HG03469 (cell line): ENCODE data around the gene ZBTB18.

Experiments used
- ATAC-seq: cut with Tn5 transposase; IDR thresholded peaks from one replicate; pipeline ENCODE4 v1.9.1; 2021; ENCODE audit warnings: mild to moderate bottlenecking, moderate library complexity, moderate number of reproducible peaks; ENCODE audit not compliant: unreplicated experiment

ZBTB18 gene

DNA sequence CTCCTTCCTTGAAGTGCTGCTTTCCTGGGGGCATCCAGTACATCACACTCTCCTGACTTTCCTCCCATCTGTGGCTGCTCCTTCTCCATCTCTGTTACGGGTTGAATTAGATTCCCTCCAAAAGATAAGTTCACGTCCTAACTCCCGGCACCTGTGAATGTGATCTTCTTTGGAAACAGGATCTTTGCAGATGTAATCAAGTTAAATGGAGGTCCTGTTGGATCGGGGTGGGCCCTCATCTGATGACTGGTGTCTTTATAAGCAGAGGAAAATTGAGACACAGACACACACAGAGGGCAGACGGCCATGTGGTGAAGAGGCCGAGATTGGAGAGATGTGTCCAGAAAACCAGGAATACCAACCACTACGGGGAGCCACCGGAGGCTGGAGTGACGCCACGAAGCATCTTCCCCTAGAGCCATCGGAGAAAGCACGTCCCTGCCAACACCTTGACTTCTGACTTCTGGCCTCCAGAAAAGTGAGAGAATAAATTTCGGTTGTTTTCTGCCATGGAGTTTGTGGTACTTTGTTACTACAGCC lies 36.0 kb downstream of the ZBTB18 start:
- ATAC-seq = no peak

DNA sequence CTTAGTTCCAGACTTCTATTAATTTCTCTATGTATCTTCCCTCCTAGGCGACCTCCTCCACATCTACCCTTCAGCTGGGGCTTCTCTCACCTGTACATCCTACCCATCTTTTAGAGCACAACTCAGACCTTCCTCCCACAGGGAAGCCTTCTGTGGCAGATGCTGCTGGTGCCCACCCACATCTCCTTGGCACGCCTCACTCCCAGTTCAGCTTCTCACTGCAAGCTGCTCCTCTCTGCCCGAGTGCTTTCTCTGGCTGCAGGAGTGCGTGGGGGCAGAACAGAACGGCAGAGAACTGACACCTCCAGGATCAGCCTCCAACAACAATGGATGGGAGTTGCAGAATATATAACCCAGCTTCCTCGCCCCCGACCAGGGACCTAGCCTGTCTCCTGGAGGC lies 36.5 kb downstream of the ZBTB18 start:
- ATAC-seq = no peak

DNA sequence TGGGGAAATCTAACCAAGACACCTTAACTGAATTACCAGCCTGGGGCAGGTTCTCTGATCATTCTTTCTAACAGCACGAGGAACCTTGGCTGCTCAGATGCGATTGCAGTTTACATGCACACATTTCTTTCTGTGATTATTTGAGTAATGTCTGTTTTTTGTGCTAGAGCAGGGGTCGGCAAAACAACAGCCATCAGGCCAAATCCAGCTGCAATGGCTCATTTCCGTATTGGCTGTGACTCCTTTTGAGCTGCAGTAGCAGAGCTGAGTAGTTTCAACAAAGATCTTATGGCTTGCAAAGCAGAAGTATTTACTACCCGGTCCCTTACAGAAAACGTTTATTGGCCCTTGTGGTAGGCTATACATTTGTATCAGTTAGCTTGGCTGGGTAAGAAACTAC lies 37.1 kb downstream of the ZBTB18 start:
- ATAC-seq = no peak

DNA sequence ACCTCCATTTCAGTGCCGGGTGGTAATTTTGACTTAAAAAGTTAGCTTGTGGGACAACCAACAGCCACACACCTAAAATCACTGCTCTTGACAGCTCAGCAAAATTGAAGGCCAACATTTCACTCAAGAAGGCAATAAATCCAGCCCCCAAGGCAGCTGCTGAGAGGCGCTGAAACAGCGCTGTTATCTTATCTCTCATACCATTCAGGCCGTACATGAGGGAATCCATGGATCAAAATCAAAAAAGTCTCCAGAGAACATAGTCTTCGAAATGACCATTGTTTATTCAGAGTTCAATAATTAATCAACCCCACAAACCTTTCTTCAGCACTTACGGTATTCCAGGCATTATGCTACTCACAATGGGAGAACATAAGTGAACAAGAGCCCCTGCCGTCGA lies 38.5 kb downstream of the ZBTB18 start:
- no peak for ATAC-seq

DNA sequence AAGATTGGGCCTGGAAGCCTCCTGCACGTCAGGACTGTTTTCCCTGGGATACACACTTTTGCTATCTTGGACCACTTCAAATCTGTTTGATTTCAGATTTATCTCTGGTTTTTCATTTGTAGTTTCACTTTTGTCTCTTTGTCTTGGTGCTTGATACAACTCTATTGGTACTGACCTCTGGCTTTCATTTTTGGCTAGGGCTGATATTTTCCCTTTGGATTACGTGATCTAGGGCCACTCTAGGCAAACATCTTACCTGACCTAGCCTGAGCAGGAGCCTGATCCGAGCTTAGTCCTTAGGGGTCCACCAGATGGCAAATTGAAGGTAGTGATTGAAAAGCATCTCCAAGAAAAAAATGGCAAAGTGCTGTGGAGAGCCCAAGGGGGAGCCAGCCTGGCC lies 39.6 kb downstream of the ZBTB18 start:
- no peak for ATAC-seq

DNA sequence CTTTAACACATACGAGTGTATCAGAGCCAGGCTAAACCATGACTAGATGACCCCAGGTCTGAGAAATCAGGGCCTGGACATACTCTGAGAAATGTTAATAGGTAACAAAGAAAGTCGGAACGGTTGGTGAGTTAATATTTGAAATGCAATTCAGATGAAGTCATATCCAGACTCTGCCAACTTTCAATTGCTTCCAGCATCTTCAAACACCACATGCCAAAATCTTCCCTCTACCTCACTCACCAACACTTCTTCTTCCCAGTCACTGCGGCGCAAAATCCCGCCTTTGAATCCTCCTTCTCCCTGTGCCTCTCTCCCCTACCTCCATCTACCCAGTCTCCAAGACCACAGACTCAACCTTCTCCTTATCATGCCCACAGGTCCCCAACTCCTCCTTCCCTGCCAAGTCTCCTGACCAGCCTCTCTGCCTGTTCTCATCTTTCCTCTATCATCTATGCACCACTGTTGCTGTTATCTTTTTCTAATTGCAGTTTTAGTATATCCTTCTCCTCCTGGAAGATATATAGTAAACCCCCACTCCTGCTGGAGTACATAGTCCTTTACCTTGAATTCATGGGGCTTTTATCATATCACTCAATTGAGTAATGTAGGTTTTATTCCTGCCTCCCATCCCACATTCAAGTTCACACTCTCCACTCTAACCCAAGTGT lies 41.3 kb downstream of the ZBTB18 start:
- ATAC-seq = no peak

DNA sequence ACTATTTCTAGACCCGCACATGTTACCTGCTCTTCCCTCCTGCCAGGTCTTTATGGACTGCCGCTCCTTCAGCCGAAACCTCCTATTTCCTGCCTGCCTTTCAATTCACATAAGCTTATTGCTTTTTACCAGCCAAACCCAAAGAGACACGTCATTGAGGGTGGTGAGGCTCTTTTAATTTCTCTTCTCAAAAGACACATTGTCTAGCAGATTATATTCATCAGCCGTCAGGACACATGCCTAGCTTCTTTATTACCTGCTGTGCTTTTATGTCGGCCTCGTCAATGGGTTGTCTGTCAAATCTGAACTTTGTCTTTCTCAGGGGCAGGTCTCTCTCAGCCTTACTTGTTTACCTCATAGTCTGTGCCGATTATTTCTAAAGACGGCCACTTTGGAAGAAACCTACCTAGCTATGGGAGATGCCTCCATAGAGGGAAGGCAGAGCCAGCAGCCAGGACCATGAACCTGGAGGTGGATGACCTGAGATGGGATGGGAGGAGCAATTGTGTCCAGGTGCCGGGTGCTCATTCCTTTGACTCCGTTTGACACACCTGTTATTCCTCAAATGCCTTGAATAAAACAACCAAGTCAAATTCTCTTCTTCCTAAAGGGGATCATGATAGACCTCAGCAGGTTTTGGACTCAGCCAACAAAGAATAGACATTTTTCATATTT lies 42.0 kb downstream of the ZBTB18 start:
- no peak for ATAC-seq

DNA sequence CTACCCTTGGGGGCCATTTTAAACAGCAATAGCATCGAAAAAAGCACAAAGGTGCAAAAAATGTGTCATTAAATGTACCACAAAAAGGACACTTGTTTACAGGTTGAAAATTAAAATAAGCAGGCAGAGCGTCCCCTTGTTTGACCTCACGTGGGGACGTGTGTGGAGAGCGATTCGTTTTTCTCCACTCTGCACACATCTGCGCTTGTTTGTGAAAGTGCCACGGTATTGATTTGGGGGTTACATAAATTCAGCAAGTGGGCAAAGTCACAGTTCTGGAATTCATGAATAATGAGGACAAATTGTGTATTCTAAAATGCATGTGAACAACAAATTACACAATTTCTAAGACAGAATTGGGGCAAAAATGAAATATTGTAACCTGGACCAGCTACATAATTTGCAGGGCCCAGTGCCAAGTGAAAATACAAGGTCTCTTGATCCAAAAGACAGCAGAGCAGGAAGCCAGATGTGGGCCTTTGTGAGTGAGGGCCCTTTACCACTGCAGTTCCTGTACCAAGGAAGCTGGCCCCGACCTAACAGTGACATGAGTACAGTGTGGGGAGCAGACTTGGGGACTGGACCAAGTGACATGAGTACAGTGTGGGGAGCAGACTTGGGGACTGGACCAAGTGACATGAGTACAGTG lies 43.9 kb downstream of the ZBTB18 start:
- ATAC-seq = no peak

DNA sequence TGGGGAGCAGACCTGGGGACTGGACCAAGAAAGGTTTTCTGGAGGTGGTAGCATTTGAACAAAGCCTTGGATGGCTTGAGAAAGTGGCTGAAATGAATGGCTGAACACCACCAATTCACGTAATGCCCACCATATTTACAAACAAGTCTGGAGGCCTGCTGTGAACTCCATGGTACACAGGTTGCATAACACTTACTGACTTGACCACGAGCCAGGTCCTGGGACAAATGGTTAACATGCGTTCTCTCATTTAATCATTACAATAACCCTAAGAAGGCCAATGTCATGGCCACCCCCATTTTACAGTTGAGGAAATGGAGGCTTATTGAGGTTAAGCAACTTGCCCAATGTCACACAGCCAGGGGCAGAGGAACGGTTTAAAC lies 44.4 kb downstream of the ZBTB18 start:
- ATAC-seq = no peak

DNA sequence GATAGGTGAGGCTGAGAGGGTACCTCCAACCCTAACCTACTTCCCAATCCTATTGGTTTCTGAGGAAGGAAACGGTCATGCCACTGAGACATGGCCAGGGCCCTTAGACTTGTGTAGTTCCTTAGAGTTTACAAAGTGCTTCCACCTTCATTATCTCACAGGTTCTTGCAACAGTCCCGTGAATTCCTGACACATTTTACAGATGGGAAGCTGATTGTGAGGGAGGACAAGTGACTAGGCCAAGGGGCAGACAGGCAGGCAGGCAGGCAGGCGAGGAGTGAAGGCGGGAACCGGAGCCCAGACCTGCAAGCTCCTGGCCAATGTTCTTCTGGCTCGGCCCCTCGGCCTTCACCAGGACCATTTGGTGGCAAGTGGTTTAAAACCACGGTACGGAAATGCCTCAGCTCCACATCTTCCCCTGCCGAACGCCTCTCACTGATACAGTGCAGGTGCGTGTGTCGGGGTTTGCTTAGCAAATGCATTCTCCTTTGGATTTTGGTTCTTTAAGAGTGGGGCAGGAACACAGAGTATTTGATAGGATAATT lies 45.1 kb downstream of the ZBTB18 start:
- ATAC-seq = no peak

DNA sequence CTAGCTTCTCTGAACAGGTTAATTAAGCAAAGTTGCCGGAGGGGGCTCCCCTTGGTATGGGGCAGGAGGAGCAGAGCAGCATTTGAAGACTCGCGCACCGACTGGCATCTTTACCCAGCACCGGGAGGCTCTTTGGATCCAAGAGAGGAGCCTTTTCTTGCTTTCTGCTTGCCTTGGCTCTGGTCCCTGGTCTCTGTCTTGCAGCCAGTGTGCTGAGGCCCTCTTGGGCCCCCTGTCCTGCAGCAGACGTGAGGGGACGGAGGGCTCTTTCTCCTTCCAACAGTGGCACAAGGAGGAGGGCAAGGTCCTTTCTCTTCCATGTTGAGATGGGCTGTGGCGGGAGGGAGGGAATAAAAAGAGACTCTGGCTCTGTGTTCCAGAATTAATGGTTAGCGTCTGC lies 45.6 kb downstream of the ZBTB18 start:
- no peak for ATAC-seq

DNA sequence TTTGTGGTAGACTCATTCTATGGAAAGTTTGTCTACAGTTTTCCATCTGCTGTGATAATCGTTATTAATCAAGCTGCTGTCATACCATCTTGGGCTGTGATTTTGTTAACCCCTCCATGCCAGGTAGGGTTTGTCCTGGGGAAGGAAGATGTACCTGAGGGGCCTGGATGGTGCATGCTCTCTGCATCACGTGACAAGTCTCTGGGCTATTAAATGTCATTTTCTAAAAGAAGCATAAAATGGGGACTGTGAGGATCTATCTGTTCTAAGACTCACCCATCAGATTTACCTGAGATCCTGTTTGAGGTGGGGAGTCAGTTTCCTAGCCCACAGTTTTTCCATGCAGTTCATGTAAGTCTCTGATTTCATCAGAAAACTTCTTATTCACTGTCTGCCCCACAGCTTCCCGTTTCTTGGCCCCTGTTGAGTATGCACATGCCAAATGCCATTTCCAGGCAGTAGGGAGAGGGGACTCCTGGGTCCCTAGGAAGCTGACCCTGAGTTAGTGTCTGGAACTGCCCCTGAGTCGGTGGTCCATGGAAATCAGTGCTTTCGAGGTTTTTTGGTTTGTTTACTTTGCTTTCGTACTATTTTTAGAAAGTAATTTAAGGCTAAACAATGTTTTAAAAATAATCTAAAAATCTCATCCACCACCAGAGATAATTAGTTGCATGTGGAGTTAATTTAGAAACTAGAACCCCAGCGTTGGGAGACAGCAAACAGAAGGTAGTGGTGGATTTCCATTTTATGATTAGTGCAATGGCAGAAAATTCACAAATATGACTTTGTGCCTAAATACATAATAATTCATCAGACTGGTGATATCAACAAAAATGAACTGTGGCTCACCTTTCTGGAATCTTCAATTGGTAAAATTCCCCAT lies 46.7 kb downstream of the ZBTB18 start:
- no peak for ATAC-seq

DNA sequence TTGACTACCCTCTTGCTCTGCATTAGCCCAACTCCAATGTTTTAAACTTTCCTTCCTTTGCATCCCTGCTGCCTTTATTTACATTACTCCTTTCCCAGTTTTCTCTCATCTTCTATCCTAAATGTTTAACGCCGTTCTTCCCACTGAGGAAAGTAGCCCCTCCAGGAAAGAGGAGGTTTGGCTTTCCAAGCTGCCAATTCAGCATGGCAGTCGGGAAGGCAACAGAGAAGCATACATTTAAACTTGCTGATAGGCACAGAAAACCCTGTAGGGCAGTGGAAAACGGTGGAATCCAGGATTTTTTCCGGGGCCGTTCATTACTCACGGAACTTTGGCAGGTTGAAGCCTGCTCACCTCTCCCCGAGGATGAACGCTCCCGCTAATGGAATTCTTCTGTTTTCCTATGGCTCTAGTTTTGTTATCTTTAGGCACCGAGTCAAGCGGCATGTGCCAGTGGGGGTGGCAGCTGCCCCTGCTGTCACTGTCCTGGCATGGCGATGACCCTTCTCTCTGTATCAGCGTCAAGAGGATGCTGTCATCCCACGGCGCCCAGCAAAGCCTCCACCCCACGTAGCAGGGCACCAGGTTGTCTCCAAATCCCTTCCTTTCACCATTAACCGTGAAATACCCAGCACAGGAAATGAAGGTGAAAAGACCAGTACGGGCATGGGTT lies 48.3 kb downstream of the ZBTB18 start:
- no peak for ATAC-seq

DNA sequence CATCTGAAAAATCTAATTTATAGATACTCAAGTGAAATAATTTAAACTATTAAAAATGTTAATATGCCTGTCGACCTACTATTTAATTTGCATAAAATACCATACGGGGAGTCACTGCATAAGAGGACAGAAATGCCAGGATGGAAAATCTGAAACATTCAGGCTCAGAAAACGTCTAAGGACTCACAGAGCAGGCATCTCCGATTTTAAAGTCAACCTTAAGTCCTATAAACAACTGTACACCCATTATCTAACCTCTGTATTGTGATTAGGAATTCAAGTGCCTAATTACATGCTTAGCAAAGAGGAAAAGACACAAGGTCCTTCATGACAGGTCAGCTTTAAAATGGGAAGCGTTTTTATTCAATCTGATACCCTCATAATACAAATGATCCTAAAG lies 49.2 kb downstream of the ZBTB18 start:
- ATAC-seq = no peak

DNA sequence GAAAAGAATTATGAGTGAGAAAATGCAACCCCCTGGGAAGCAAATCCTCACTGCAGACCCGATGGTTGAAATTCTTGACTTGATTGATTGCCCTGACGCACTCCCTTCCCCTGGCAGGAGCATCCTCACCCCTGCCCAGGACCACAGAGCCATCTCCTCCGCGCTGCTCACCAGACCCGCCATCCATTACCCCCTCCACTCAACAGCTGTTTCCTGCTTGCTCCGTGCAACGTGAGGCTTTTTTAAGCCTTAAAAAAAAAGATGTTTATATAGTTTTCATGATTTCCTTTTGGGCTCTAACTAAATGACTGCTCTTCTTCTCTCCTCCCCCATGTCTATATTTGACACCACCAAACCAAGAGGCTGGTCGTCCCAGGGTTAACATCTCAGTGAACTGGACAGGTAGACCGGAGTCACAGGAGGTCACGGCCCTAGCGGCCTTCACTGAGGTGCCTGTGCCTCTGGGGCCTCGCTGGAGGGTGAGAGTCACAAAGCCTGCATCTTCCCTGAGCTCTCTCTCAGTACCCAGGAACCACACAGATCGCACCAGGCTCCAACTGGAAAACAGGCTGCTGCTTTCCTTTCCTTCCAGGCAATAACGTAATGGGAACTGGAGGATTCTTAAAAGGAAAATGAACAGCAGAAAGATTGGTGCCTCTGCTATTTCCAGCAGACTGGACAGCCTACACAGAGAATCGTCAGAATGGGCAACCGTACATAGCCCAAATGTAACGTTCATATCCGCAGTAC lies 49.8 kb downstream of the ZBTB18 start:
- ATAC-seq = no peak

DNA sequence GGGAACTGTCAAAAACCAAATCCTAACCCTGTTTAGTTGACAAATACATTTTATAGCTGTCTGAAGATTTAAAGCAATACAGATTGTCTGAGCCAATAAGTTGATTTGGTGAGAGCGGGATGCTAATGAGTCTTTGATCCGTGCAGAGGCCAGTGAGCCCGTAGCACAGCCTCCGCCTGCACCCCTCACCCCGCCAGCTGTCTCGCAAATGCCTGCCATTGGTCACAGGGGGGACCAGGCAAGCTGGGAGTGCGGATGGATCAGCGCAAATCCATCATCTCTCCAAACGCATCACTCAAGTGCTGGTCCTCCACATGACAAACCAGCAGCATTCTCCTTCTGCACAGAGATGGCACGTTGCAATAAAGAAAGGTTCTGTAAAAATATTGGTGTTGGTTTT lies 51.0 kb downstream of the ZBTB18 start:
- no peak for ATAC-seq

DNA sequence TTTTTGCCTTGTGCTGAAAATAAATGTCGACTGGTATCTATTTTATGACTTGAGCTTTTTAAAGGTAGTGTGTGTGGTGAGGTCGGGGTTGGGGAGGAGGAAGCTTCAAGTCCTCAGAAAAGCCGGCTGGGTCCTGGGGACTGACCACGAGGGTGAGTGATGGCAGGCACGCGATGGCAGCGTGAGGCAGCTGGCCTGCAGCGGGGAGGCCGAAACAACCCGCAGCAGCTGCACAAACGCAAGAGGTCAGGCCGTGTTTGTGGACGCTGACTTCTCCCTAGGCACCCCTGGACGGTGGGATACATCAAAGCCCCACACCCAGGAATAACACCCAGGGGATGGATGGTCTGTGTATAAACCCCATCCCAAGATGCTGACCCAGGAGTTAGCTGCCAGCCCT lies 51.4 kb downstream of the ZBTB18 start:
- ATAC-seq = no peak

DNA sequence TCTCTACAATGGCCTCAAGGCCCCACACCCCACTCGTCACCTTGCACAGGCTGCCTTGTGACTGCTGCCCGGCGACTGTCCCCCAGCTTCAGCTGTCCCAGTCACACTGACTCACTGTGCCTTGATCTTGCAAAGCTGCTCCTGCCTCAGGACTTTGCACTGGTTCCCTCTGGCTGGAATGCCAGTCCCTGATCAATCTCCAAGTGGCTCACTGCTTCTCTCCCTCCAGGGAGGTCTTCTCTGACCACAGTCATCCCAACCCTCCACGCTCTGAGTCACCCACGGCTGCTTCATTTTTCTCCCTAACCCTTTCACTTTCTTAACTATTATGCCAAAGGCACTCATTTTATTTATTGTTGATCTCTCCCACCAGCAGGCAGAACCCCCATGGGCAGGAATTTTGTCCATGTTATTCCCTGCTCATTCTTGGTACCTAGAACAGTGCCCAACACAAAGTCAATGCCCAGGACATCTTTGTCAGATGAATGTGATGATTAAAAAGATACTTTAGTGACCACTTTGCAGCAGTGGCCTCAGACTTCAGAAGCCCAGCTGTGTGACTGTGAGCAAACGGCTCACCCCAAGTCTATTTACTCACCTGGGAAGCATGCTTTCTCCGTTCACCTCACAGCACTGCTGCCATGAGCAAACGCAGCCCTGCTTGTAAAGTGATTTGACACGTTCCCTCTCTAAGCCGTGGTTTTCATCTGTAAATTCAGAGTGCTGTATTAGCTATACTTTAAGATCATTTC lies 53.4 kb downstream of the ZBTB18 start:
- no peak for ATAC-seq

DNA sequence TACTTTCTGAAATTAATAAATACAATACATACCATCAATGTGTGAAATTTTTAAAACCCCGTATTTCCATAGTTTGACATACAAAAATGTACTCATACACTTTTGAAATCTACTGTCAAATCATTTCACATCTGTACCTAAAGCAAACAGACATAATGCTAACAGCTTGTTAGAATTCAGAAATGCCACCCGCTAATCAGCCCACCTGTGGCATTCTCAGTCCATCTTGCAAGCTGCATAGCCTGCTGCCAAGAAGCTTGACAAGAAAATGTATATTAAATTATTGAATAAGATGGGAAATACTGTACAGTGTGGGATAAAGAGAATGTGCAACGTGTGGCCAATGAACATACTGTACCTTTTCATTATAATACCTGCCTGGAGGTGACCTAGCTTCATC lies 55.1 kb downstream of the ZBTB18 start:
- ATAC-seq = no peak
